GM12872 (cell line): ENCODE data around the gene OXNAD1.

Experiments used
- TF ChIP-seq, protein P1 (sequence below): IDR thresholded peaks from 3 replicates; pipeline ENCODE4 v1.5.1; 2011; ENCODE audit warnings: low read depth, mild to moderate bottlenecking, low read length, moderate library complexity; ENCODE audit not compliant: insufficient read depth

Gene OXNAD1

DNA sequence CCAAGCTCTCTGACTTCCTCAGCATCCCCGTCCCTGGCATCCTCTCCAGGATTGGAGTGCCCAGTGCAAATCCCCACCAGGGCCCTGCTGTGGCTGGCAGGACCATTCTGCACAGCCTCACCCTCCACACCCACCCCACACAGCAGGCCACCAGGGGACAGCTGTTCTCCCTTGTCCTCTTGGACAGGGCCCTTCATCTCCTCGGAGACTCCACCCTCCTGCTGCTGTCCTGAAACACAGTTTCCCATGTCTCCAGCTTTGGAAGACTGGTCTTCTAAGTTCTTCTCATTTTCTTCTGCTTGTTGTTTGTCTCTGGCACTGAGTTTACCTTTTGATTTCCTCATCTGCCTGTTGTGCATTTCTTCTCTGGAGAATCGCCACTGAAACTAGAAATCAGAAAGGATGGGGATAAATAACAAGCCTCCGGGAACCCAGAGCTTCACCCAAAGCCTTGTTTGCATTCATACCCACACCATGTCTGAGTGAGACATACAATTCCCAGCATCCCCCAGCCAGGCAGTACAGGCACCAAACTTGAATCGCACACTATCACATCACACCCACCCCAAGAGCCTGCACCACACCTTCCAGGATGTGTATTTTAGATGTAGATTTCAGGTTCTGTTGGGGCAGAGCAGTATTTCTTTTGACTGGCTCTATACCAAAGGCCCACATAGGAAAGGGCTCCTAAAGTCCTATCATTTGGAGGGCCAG, 52.0 kb downstream of the OXNAD1 start:
- TF ChIP-seq, protein P1, sequence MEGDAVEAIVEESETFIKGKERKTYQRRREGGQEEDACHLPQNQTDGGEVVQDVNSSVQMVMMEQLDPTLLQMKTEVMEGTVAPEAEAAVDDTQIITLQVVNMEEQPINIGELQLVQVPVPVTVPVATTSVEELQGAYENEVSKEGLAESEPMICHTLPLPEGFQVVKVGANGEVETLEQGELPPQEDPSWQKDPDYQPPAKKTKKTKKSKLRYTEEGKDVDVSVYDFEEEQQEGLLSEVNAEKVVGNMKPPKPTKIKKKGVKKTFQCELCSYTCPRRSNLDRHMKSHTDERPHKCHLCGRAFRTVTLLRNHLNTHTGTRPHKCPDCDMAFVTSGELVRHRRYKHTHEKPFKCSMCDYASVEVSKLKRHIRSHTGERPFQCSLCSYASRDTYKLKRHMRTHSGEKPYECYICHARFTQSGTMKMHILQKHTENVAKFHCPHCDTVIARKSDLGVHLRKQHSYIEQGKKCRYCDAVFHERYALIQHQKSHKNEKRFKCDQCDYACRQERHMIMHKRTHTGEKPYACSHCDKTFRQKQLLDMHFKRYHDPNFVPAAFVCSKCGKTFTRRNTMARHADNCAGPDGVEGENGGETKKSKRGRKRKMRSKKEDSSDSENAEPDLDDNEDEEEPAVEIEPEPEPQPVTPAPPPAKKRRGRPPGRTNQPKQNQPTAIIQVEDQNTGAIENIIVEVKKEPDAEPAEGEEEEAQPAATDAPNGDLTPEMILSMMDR = no peak

- TF ChIP-seq, protein P1 = no peak
These were observed 52.5 kb downstream of the OXNAD1 start for GRCh38 chr3:16317561-16317945.

- TF ChIP-seq, protein P1 = no peak
These were observed 53.2 kb downstream of the OXNAD1 start for GRCh38 chr3:16318176-16318575.

GRCh38 chr3:16319307-16319706, 54.3 kb downstream of the OXNAD1 start:
- TF ChIP-seq, protein P1 = peak; percentile 61

DNA sequence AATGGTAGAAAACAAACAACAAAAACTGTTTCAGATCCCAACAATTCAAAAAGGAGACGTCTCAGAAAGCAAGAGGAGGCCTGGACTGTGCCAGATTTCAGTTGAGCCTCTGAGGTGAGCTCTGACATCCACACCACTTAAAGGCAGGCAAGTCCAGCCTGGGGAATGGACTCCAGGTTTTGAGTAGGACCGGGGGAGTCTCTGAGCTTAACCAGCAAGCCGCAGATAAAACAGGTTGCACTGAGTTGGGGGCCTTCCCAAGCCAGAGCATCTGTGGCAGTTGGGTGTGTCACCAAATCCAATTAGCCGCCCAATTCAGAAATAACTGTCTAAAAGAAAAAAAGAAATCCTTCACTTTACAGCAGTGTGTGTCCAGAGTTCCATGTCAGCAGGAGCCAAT, 54.7 kb downstream of the OXNAD1 start:
- TF ChIP-seq, protein P1 = no peak

DNA sequence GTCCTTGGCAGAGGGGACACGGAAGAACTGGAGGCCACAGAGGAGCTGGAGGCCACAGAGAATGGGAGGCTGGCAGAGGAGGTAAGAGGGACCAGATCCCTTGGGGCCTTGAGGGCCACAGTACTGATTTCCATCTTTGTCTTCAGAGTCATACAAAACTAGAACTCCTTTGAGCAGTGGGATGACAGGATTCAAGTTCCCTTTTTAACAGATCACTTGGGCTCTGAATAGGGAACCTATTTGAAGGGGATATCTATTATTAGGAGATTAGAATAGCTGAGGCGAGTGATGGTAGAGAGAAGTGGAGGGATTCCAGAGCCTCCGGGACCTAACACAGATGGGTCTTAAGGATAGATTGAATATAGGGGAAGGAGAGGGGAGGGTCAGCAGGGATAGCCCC, 55.7 kb downstream of the OXNAD1 start:
- TF ChIP-seq, protein P1 = no peak

- TF ChIP-seq, protein P1 = no peak
These were observed 57.2 kb downstream of the OXNAD1 start for GRCh38 chr3:16322189-16322588.

GRCh38 chr3:16323737-16324136, 58.7 kb downstream of the OXNAD1 start:
- TF ChIP-seq, protein P1 = no peak
